NOMO-1 (cell line): ENCODE data around the gene TSC22D2.

Experiments used
- DNase-seq, 2 experiments: peaks; one replicate each; lab custom pipeline; 2025; ENCODE audit not compliant: unreplicated experiment in 2 of 2; lab: John Stamatoyannopoulos, UW

TSC22D2 gene

GRCh38 chr3:150384296-150385212, 23.5 kb upstream of the TSC22D2 start:
- peak; percentile 93 to 99 for DNase-seq

DNA sequence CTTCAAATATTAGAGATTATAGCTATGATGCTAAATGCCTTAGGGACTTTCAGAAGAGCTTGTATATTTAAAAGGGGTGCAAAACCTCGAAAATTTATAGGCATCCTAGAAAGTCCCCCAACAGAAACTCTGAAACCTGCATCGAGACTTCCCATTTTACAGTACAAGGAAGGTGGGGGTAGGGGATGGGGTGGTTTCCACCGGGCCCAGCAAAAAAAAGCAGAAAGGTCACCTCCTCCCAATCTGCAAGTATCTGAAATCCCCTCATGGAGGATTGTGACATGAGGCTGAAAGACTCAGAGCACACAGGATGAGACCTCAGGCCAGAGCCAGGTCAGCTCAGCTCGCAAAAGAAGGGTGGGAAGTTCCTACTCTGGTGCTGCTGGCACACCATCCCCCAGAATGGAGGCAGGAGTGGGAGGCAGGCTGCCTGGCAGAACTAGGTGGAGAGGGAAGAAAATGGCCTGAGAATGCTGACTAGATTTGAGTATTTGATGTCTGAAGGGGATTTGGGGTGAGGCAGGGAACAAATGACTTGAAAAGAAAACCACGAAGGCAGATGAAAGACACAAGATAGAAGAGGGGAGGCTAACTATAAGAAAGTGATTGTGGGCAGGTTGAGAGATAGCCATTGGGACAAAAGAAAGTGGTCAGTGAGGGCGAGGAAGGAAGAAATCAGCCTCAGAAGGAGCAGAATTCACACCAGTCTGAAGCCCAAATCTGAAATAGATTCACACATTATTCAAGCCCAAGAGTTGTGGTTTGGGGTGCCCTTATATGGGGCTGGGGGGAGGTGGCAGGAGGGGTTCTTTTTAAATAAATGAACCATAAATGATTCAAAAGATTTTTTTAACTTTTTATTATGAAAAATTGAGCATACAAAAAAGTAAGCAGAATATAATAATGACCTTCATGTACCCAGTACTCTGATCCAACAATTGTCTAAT, 22.5 kb upstream of the TSC22D2 start:
- DNase-seq, result peak; percentile 41 to 45

GRCh38 chr3:150388498-150389418, 19.3 kb upstream of the TSC22D2 start:
- DNase-seq, result no peak

GRCh38 chr3:150390087-150390486, 18.0 kb upstream of the TSC22D2 start:
- no peak for DNase-seq

- DNase-seq, result no peak
Measured at GRCh38 chr3:150391161-150391560, 16.9 kb upstream of the TSC22D2 start.

DNA sequence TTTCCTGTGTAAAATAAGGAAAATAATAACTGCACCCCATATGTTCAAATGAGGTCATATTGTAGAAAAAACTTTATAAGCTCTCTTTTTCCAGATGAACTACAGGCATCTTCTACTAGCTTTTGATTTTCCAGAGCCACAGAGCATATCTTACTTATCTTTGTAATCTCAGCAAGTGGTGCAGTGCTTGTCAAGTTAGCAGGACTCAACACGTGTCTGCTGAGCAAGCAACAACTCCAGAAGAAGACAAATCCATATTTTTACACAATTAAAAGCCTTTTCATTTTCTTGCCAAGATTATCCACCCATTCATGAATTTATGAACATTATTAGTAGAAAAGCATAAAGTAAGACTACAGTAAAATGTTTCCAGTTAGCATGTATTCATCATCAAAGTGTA, 14.4 kb upstream of the TSC22D2 start:
- no peak for DNase-seq

DNA sequence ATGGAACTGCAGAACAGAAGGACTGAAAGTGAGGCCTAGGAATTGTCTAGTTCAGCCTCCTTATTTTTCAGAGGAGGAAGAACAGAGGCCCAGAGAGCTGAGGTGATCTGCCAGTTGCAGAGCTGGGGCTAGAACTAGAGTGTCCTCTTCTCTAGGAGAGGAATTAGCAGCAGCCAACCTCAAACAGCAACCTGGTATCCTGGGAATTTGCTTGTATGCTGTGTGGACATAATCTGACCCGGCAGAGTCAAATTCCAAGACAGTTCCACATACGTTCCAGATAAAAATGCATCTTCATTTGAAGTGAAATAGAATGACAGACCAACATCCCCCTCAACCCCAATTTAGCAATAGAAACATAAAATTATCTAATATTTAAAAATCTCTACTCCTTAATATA, 13.5 kb upstream of the TSC22D2 start:
- no peak for DNase-seq

- no peak for DNase-seq
Measured at GRCh38 chr3:150396491-150396890, 11.6 kb upstream of the TSC22D2 start.

- DNase-seq, result no peak
Measured at GRCh38 chr3:150396956-150397550, 11.0 kb upstream of the TSC22D2 start.

- DNase-seq, result no peak
Measured at GRCh38 chr3:150399060-150399459, 9.0 kb upstream of the TSC22D2 start.

GRCh38 chr3:150401285-150401684, 6.8 kb upstream of the TSC22D2 start:
- DNase-seq, result no peak

GRCh38 chr3:150402217-150402616, 5.9 kb upstream of the TSC22D2 start:
- no peak for DNase-seq

- DNase-seq, result no peak
Measured at GRCh38 chr3:150404023-150404422, 4.1 kb upstream of the TSC22D2 start.

GRCh38 chr3:150407051-150407807, 869 bp upstream of the TSC22D2 start:
- peak; percentile 51 to 74 for DNase-seq

GRCh38 chr3:150407808-150408220, 284 bp upstream of the TSC22D2 start:
- peak; percentile 64 to 89 for DNase-seq

GRCh38 chr3:150409125-150409511, 1.0 kb downstream of the TSC22D2 start:
- no peak for DNase-seq

DNA sequence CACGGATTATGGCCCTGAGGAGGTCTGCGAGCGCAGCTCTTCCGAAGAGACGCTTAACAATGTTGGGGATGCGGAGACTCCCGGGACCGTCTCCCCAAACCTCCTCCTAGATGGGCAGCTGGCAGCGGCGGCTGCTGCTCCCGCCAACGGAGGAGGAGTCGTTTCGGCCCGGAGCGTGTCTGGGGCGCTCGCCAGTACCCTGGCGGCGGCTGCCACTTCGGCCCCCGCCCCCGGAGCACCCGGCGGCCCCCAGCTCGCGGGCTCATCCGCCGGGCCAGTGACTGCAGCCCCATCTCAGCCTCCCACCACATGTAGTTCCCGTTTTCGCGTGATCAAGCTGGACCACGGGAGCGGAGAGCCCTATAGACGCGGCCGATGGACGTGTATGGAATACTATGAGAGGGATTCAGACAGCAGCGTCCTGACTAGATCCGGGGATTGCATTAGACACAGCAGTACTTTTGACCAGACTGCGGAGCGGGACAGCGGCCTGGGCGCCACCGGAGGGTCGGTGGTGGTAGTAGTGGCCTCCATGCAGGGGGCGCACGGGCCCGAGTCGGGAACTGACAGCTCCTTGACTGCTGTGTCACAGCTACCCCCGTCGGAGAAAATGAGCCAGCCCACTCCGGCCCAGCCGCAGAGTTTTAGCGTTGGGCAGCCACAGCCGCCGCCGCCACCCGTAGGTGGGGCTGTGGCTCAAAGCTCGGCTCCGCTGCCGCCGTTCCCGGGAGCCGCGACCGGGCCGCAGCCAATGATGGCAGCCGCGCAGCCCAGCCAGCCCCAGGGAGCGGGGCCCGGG, 1.6 kb downstream of the TSC22D2 start:
- peak; percentile 85 to 89 for DNase-seq

- DNase-seq, result peak; percentile 30 to 47
Measured at GRCh38 chr3:150410311-150411105, 2.4 kb downstream of the TSC22D2 start.
